SW480 (cell line): ENCODE data around the gene SGMS2.
A peak's percentile ranks its signal among the peaks of the same experiment; 100 is the strongest.
"Not testable (repeated sequence)": the region's sequence is repeated elsewhere in the genome, so short reads cannot be mapped to it uniquely, and the experiment has no call there.

Experiments
- DNase-seq: peaks from one replicate; pipeline ENCODE4 v3.0.0-alpha.2; 2016; ENCODE audit warnings: low spot score

SGMS2 gene

DNA sequence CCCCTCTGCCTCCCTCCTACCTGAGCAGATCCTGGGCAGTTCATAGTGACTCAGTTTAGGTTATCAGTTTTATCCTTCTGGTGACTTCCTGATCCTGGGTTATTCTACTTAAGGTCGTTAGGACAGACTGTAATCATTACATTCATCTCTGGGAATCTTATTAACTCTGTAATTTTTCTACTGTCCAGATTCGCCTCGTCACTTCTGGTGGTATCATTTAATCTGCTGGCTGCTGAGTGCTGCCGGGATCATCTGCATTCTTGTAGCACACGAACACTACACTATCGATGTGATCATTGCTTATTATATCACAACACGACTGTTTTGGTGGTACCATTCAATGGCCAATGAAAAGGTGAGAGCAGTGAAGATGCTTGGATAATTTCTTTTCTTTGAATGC is 83.6 kb downstream of the SGMS2 start:
- DNase-seq, result no peak

DNA sequence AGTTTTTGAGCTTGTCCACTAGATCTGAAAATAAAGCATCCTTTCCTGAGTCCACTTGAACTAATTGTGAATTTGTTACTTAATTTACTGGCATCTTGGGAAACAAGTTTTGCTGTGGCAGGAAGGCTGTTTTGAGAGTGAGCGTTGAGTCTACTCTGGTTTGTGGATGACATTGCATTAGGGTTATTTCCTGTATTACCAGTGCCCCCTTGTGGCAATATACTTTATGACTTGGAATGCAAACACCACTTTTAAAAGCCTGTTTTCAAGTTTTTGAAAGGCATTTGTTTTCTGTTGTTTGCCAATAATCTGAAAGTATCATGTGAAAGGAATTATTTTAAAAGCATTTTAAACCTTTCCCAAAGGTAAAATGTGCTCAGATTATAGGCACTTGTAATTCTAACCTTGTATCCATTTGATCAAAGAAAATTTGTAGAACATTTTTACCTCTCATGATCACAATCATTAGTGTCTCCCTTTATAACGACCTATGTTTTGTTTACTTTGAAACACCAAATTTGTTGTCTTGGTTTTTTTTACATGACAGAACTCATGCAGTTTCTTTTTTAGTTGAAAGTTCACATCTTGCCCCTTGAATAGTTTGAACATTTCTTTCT is 88.7 kb downstream of the SGMS2 start:
- peak; percentile 50 for DNase-seq

DNA sequence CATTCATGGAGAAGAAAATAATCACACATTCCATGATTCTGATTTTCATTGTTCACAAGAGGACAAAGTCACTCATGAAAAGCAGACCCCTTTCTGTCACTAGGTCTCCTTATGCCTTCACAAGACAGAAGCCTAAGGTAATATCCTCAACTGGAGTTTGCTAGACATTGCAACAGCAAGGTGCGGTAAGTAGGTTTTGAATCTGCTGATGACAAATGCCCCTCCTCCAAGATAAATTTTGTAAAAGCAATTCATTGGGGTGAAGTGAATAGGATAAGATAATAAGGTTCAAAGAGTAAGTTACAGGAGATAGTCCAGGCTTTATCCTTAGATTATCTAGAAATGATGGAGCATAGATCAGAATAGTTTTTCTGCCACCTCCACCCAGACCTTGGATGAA is 90.5 kb downstream of the SGMS2 start:
- no peak for DNase-seq

DNA sequence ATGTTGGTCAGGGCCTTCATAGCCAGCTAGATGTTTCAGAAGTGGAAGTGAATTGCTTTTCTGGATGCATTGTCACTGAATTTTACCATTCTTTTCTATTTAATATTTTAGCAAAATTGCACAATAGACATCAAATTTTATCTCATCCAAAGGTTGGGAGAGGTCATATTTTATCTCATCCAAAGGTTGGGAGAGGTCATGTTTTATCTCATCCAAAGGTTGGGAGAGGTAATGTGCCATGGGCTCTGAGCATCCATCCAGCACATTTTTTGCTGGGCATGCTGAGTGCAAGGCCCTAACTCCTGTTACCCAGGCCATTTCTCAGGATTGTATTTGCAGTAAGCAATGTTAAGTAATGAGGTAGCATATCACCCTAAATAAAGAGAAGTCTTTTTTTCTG is 91.9 kb downstream of the SGMS2 start:
- DNase-seq, result no peak

DNA sequence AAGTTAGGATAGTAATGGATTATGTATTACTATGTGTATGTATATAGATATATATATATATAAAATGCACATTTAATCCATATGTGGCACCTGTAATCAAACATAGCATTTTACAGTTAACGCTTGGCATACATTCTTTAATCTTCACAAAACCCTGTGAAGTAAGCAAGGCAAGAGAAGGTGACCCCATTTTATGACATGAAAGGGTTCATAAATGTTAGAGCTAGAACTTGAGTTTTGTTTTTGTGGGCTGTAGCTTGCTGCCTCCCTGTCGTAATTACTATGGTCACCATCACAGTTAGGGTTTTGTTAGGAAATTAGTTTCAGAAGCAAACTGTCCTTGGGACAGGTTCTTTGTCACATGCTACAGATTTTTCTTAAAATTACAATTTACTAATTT is 92.8 kb downstream of the SGMS2 start:
- DNase-seq, result no peak

DNA sequence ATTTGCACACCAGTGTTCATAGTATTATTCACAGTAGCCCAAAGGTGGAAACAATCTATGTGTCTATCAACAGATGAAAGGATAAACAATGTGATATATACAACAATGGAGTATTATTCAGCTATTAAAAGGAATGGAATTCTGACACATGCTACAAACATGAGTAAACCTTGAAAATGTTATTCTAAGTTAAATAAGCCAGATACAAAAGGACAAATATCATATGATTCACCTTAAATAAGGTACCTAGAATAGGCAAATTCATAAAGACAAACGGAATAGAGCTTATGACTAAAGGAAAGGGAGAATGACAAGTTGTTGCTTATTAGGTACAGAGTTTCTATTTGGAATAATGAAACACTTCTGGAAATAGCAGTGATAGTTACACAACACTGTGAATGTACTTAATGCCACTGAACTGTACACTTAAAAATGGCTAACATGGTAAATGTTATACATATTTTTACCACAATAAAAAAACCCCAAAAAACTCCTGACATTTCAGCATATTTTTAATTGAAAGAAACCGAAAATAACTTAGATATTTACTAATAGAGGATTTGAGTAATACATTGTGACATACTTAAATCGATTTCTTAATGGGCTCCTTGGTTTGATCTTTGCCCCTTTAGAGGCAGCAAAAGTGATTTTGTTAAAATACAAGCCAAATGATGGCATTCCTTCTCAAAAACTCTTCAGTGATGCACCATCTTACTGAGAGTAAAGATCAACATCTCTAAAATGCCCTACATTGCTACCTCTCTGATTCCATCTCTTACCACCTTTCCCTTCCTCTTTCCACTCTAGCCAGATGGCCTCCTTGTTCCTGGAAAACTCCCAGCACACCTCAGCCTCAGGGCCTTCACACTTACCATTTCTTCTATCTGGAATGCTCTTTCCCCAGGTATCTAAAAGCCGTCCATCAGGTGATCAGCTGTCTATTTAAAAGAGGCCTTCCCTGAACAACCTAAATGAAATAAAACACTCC is 98.0 kb downstream of the SGMS2 start:
- DNase-seq, result no peak

DNA sequence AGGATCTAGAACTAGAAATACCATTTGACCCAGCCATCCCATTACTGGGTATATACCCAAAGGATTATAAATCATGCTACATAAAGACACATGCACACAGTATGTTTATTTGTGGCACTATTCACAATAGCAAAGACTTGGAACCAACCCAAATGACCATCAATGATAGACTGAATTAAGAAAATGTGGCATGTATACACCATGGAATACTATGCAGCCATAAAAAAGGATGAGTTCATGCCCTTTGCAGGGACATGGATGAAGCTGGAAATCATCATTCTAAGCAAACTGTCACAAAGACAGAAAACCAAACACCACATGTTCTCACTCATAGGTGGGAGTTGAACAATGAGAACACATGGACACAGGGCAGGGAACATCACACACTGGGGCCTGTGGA is 101.0 kb downstream of the SGMS2 start:
- not testable (repeated sequence) for DNase-seq

DNA sequence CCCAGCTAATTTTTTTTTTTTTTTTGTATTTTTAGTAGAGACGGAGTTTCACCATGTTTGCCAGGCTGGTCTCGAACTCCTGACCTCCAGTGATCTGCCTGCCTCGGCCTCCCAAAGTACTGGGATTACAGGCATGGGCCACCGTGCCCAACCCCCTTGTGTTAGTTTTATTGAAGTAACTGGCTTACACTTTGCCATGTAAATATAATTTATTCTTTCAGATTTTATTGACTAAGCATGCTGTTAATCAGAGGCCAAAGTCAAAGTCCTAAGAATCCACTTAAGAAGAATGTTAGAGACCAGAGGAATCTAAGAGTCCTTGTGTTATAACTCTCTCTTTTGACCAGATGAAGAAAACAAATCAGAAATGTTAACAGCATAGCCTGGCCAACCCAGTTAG is 102.1 kb downstream of the SGMS2 start:
- not testable (repeated sequence) for DNase-seq

DNA sequence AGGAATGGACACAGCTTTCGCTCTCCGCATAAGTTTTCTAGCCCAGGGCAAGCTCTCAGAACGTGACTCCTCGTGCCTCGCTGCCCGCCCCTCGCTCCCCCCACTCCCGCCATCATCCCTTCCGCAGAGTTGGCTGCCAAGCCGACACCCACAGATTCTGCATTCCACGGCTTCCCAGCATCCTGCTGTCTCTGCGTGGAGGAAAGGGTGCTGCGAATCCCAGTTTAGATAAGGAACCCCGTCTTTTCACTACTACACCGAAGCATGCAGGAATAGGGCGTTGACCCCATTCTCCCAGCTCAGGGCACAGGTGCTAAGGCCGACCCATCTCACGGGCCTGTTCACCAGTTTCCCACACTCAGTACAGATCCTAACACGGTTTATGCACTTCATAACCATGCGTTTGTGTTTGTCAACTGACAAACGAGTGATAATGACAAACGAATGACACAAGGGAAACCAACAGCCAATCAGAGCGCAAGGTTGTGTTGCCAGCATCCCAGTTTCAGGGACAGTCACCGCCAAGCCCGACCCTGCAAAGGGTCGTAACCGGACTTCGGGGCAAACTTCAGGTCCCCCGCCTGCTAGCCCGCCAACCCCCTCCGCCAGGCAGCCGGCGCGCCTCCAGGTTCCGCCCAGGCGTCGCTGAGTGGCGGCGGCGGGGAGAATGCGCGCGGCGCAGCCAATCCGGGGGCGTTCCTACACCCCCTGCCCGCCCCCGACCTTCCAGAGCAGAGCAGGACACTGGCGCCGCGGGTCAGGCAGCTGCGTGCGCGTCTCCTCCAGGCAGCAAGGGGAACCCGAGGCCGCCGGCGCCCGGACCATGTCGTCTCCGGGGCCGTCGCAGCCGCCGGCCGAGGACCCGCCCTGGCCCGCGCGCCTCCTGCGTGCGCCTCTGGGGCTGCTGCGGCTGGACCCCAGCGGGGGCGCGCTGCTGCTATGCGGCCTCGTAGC is 106.4 kb downstream of the SGMS2 start, which contains the start of gene CYP2U1:
TSS of gene CYP2U1 (plus strand) at position 729 of the 954 bp plus-strand sequence. CDS start at position 824, 95 bp downstream.
- DNase-seq, result peak; percentile 56

DNA sequence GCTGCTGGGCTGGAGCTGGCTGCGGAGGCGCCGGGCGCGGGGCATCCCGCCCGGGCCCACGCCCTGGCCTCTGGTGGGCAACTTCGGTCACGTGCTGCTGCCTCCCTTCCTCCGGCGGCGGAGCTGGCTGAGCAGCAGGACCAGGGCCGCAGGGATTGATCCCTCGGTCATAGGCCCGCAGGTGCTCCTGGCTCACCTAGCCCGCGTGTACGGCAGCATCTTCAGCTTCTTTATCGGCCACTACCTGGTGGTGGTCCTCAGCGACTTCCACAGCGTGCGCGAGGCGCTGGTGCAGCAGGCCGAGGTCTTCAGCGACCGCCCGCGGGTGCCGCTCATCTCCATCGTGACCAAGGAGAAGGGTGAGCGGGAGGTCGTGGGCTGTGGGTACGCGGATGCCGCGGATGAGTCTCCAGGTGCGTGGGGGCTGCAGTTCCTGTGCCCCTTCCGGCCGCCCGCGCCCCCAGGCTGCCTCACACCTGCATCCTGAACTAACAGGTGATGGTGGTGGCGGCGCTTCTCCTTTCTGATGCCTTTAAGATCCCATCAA is 107.1 kb downstream of the SGMS2 start:
- DNase-seq, result peak; percentile 7

DNA sequence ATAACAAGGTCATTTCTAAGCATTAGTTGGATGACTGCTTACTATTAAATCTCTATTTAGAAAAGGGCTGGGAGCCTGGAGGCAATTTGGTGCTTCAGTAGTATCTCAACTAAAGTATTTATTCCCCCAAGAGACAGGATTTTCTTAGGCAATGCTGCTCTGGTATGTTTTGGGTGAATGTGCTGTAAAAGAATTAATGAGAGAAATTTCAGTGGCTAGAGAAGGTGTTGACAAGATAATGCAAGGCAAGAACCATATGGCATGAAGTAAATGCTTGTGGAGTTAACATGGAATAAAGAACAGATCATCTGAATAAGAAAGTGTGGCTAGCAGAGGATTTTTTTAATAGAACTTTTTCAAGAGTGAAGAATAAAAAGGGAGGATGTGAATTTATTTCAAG is 110.5 kb downstream of the SGMS2 start:
- no peak for DNase-seq

DNA sequence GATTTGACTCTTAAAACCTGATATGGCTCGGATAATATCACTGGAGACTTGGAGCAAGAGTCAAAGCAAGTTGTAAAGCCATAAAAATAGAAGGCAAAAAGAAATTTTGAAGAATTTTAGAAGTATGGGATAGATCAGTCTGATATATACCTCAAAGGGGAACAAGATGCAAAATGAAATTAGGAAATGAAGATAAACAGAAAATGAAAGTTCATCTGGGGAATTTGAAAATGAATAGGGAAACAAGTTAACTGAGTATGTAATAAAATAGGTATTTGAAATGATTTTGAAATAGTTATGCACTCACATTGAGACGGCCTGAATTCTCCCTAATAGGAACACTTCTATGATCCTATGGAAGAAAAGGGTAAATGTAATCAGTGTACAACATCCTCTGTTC is 112.3 kb downstream of the SGMS2 start:
- no peak for DNase-seq

DNA sequence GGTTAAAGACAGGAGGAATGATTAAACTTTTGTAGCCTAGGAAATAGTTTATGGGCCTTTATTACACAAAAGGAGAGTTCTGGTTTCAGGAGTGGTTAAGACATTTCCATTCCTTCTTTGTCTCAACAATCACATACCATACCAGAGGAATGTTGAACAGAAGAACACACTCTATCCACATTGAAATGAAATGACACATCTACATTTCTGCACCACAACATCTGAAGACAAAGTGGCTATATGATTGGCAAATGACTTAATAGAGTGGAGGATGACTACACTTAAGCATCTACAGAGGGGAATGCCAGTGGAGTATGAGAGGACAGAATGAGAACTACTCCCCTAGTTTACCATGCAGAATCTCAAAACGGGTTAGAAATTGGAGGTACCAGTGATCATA is 114.6 kb downstream of the SGMS2 start:
- DNase-seq, result no peak

DNA sequence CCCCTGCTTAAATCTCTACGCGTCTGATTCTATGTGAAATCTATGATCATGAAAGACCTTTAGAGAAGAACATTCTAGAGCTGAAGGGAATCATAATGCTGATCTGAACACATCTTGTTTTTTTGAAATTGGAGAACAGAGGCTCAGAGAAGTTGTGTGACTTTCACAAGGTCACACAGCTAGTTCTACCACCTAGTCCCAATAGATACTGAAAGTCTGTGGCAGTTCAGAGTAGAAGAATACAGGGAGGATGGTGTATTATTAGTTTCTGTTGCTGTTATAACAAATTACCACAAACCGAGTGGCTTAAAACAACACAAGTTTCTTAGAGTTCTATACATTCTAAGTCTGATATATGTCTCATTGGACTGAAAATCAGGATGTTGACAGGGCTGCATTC is 121.1 kb downstream of the SGMS2 start:
- DNase-seq, result no peak

DNA sequence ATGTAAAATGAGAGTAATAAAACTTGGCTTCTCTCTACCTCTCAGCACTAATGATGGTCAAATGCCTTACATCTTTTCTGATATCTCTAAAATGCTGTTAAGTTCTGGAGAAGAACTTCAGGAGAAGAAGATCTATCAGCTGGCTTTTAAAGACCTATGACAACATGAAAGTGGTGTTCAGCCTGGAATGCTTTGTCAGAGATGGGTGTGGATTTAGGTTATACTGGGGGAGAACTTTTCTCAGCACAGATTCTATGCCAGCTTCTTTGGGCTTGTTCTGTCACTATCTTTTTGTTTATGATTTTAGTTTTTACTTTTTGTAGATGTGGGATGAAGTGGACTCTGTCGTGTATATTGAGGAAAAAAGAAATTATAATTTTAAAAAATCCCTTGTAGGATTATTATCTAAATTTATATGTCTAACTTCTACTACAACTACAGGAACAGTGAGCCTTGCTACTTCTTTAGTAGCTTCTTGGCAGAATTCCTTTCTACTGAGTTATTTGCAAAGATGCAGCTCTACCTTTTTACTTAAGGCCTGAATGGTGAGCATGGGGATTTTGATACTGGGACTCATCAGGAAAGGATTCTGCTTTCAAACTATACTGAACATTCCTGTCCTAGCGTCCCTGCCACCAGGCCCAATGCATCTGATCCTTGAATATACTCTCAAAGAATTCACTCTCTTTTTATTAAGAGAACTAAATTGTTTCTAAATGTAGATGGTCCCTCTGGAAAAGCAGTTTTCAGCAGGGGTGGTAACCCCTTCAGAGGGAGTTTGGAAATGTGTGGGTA is 126.2 kb downstream of the SGMS2 start:
- DNase-seq, result no peak

DNA sequence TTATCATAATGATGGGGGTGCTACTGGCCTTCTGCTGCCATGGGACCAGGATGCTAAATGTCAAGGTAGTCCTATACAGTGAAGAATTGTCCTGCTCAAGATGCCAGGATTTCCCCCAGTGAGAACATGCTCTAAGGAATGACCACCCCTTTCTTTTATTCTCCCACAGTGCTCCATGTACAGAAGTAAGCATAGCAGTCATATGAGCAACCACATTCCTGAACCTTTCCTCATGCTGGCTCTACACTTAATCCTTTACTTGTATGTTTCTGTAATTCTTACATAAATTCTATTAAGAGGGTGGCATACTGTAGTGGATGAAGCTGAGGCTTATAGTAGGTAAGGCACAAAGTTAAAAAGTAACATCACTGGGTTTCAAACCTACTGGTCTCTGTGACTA is 126.8 kb downstream of the SGMS2 start:
- no peak for DNase-seq

DNA sequence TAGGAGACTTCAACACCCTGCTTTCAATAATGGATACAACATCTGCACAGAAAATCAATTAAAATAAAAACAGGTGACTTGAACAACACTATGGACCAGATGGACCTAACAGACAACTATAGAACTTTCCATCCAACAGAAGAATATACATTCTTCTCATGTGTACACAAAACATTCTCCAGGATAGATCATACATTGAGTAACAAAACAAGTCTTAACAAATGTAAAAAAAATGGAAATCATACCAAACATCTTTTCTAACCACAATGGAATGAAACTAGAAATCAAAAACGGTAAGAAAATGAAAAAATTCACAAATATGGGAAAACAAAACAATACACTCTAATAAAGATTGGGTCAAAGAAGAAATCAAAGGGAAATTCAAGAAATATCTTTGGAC is 131.3 kb downstream of the SGMS2 start:
- DNase-seq, result no peak
